IMR-90 (cell line): ENCODE measurements around the gene MAP3K19. TPM values are rescaled to one million over a fixed set of nuclear protein-coding genes. Genes with fewer than 3 reads are reported as not detected.

Source experiments
- ATAC-seq: fragments of 200-7000 bp; cut with Tn5 transposase; 2 replicates; pipeline ENCODE4 v1.9.1; 2020; ENCODE audit warnings: low read depth, mild to moderate bottlenecking, moderate library complexity
- BruUV-seq: library from RNA; stranded (reverse); fragments of 400-500 nt; replicated peaks from 2 replicates; lab custom pipeline; 2021; lab: Mats Ljungman, UMichigan
- CTCF ChIA-PET: fragments of 300-600 bp; formaldehyde crosslinking; extraction: SDS; loops from one replicate; lab custom pipeline; 2021; ENCODE audit warnings: antibody characterized with exemption; lab: Yijun Ruan, JAX
- POLR2A ChIA-PET: fragments of 300-600 bp; sonication (Branson Sonifier 250); formaldehyde crosslinking; loops from one replicate; lab custom pipeline; 2022; ENCODE audit warnings: antibody characterized with exemption; ENCODE audit not compliant: unreplicated experiment; lab: Charles Lee
- DNase-seq: peaks from one replicate; pipeline ENCODE4 v3.0.0; 2013
- H2AFZ ChIP-seq: replicated peaks from 2 replicates; pipeline ENCODE3; 2013; ENCODE audit warnings: low read length, mild to moderate bottlenecking; ENCODE audit not compliant: poor library complexity
- H2AK5ac ChIP-seq: 2 replicates; pipeline ENCODE4 v1.6.1; 2013; ENCODE audit warnings: low read depth, low read length, inconsistent platforms
- H2AK9ac ChIP-seq: replicated peaks from 2 replicates; pipeline ENCODE3; 2013; ENCODE audit warnings: mild to moderate bottlenecking, low read depth, low read length, moderate library complexity; ENCODE audit not compliant: poor library complexity
- H2BK120ac ChIP-seq: 2 replicates; pipeline ENCODE4 v1.6.1; 2013; ENCODE audit warnings: low read depth, low read length, inconsistent platforms
- H2BK15ac ChIP-seq: 3 replicates; pipeline ENCODE4 v1.6.1; 2013; ENCODE audit warnings: low read depth, low read length, inconsistent platforms
- H2BK20ac ChIP-seq: 2 replicates; pipeline ENCODE4 v1.6.1; 2013; ENCODE audit warnings: low read depth, mild to moderate bottlenecking, inconsistent platforms, low read length, moderate library complexity
- H2BK5ac ChIP-seq: 2 replicates; pipeline ENCODE4 v1.6.1; 2013; ENCODE audit warnings: mild to moderate bottlenecking, low read depth, low read length, inconsistent platforms; ENCODE audit not compliant: poor library complexity, severe bottlenecking
- H3K14ac ChIP-seq: replicated peaks from 2 replicates; pipeline ENCODE4 v1.6.1; 2013; ENCODE audit warnings: low read depth, low read length, inconsistent platforms
- H3K18ac ChIP-seq: 2 replicates; pipeline ENCODE4 v1.6.1; 2013; ENCODE audit warnings: low read depth, low read length, control low read depth
- H3K23ac ChIP-seq: 2 replicates; pipeline ENCODE4 v1.6.1; 2013; ENCODE audit warnings: low read depth, low read length, inconsistent platforms
- H3K27ac ChIP-seq: 2 replicates; pipeline ENCODE4 v1.5.1; 2013; ENCODE audit warnings: mild to moderate bottlenecking, control low read depth, low read length; ENCODE audit not compliant: insufficient read depth
- H3K27me3 ChIP-seq: 2 replicates; pipeline ENCODE4 v1.6.1; 2013; ENCODE audit warnings: low read length; ENCODE audit not compliant: control insufficient read depth, insufficient read depth
- H3K36me3 ChIP-seq: 2 replicates; pipeline ENCODE4 v1.6.1; 2013; ENCODE audit warnings: low read length, mixed read lengths; ENCODE audit not compliant: control insufficient read depth, insufficient read depth
- H3K4ac ChIP-seq: 2 replicates; pipeline ENCODE4 v1.6.1; 2013; ENCODE audit warnings: low read depth, low read length, inconsistent platforms
- H3K4me1 ChIP-seq: 2 replicates; pipeline ENCODE4 v1.6.1; 2013; ENCODE audit warnings: low read length, mixed read lengths; ENCODE audit not compliant: control insufficient read depth, insufficient read depth
- H3K4me2 ChIP-seq: 2 replicates; pipeline ENCODE4 v1.6.1; 2013; ENCODE audit warnings: low read depth, mild to moderate bottlenecking, control low read depth, low read length, moderate library complexity
- H3K4me3 ChIP-seq: 2 replicates; pipeline ENCODE4 v1.5.1; 2013; ENCODE audit warnings: low read depth, mild to moderate bottlenecking, control low read depth, low read length, moderate library complexity; ENCODE audit not compliant: insufficient read depth
- H3K56ac ChIP-seq: 2 replicates; pipeline ENCODE4 v1.6.1; 2013; ENCODE audit warnings: low read length, inconsistent platforms; ENCODE audit not compliant: insufficient read depth; ENCODE audit errors: extremely low read depth
- H3K79me1 ChIP-seq, 2 experiments: 2 replicates each; pipeline ENCODE4 v1.6.1; 2013; ENCODE audit warnings: low read length in 2 of 2, inconsistent platforms in 1 of 2, low read depth in 1 of 2
- H3K9ac ChIP-seq: 2 replicates; pipeline ENCODE4 v1.6.1; 2013; ENCODE audit warnings: low read depth, low read length, control low read depth
- H3K9me1 ChIP-seq: 2 replicates; pipeline ENCODE4 v1.6.1; 2013; ENCODE audit warnings: low read length, inconsistent platforms; ENCODE audit not compliant: insufficient read depth
- H3K9me3 ChIP-seq: 2 replicates; pipeline ENCODE4 v1.6.1; 2013; ENCODE audit warnings: low read length; ENCODE audit not compliant: control insufficient read depth, insufficient read depth
- H4K20me1 ChIP-seq: 2 replicates; pipeline ENCODE4 v1.6.1; 2013; ENCODE audit warnings: low read length, inconsistent platforms; ENCODE audit not compliant: insufficient read depth
- H4K5ac ChIP-seq: 2 replicates; pipeline ENCODE4 v1.6.1; 2013; ENCODE audit warnings: mild to moderate bottlenecking, low read depth, low read length, control low read depth
- H4K8ac ChIP-seq, 2 experiments: 2 replicates each; pipeline ENCODE4 v1.6.1; 2013; ENCODE audit warnings: low read depth in 2 of 2, low read length in 2 of 2, control low read depth in 1 of 2, inconsistent platforms in 1 of 2
- H4K91ac ChIP-seq: 2 replicates; pipeline ENCODE4 v1.6.1; 2013; ENCODE audit warnings: low read depth, low read length, inconsistent platforms; ENCODE audit not compliant: insufficient read depth
- CEBPB ChIP-seq: IDR thresholded peaks from 2 replicates; pipeline ENCODE4 v1.6.1; 2012; ENCODE audit warnings: low read depth, low read length, improper control_type of control experiment
- POLR2A ChIP-seq: IDR thresholded peaks from 2 replicates; pipeline ENCODE4 v1.6.1; 2012; ENCODE audit warnings: mild to moderate bottlenecking, low read depth, low read length
- WGBS, 2 experiments: methylation state at CpG; one replicate each; pipeline versions ENCODE4 v1.1.5 to v1.1.7; 2013; ENCODE audit warnings: missing lambda C conversion rate in 2 of 2; ENCODE audit not compliant: insufficient read length in 1 of 2; ENCODE audit errors: extremely low coverage in 2 of 2; 5-methylcytosine and 5-hydroxymethylcytosine counted together
- dilution Hi-C: fragments of 300-500 bp; cut with HindIII; formaldehyde crosslinking; loops from one replicate; pipeline ENCODE4 v1.14.3; 2018; ENCODE audit warnings: low sequenced_read_pairs; ENCODE audit not compliant: unreplicated experiment
- in situ Hi-C: fragments of 300-500 bp; cut with MboI; formaldehyde crosslinking; loops from 3 replicates; pipeline ENCODE4 v1.14.3; 2019; ENCODE audit warnings: low sequenced_read_pairs, inconsistent platforms, mixed read lengths
- intact Hi-C: fragments of 100-400 bp; cut with micrococcal nuclease; formaldehyde crosslinking; loops from 2 replicates; pipeline ENCODE4 v1.10.0; 2022
- polyA plus RNA-seq, 3 experiments: library from polyadenylated mRNA; depleted of rRNA; stranded (reverse); fragments of >200 nt; gene quantifications; 2 replicates each; pipeline ENCODE4 v1.2.3, GENCODE V29; 2012; ENCODE audit warnings: low replicate concordance in 1 of 3
- total RNA-seq: library from RNA; depleted of rRNA; stranded (reverse); fragments of >200 nt; gene quantifications from 2 replicates; pipeline ENCODE4 v1.2.3, GENCODE V29; 2012

The MAP3K19 gene
- total and polyA plus RNA-seq, 2 of the 4 experiments (the other 2 are of a cell fraction): not detected

DNA sequence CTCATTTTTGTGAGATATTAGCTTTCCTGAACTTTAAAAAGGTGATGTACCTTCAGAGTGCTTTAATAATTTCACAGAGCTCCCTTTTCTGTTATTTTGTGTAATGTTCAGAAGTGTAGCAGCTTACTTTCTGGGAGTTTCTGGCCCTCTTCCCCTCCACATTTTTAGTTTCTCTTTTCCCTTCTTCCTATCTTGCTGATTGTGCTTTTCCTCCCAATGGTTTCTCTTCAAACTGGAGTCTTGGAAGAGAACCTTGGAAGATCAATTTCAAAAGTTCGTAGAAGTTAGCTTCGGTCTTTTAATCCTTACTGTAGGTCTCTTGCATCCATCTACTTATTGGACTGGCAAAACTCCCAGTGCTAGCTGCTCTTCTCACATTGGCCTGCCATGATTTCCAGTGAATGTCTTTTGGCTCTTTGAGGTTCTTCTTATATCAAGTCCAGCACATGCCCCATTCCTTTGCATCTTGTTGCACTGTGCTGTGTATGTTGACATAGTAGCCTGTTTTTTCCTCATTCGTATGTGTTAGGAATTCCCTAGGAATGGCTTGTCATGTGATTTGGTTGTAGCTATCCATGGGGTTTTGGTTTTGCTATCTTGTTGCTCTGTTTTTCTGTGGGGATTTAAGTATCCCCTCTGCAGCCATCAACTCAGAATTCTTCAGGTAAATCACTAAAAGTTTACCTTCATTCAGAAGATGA, 120.9 kb downstream of the MAP3K19 start:
- peaks cover 85% of the 10 kb centered on the region for H4K20me1 ChIP-seq
- peak overlapping the region; percentile 60 for H3K4me2 ChIP-seq
- no peak overlapping the region for H3K14ac ChIP-seq
- no peaks in the 10 kb centered on the region; the same call in 1 of the 2 replicates for H3K9me1 ChIP-seq
- ChIA-PET POLR2A (no interaction called here), CTCF (no interaction called here)
- intact Hi-C loops (no loop called here), in situ Hi-C loops (no loop called here), dilution Hi-C loops (no loop called here)
- H3K4me3 ChIP-seq: no peak overlapping the region
- no peak overlapping the region for H2BK120ac ChIP-seq
- H2BK15ac ChIP-seq: no peak overlapping the region
- H2AK9ac ChIP-seq: no peak overlapping the region
- no TSS peak for BruUV-seq
- H2AK5ac ChIP-seq: no peak overlapping the region
- no peak overlapping the region for H4K5ac ChIP-seq
- no peak overlapping the region for H3K18ac ChIP-seq
- H3K79me1 ChIP-seq: peaks cover 2 to 18% of the 10 kb centered on the region in 2 experiments; a peak in 3 of 4 replicates
- ATAC-seq: peak; percentile 48
- TF ChIP-seq POLR2A: no peak
- peak; percentile 13; the same call in 1 of the 2 replicates for TF ChIP-seq CEBPB
- H3K9me3 ChIP-seq: no peaks in the 10 kb centered on the region
- WGBS, 2 experiments: 100% methylated on average over 1 of the region's 3 CpGs; no CpG with 5 or more reads in 1 of the 2 experiments
- H3K27ac ChIP-seq: no peak overlapping the region
- no peak overlapping the region for H3K56ac ChIP-seq
- 0 out of 2 replicates have a peak overlapping the region, but pooled peaks have one; percentile 29 for H3K23ac ChIP-seq
- no peak overlapping the region for H3K9ac ChIP-seq
- no peak overlapping the region for H3K4ac ChIP-seq
- H3K36me3 ChIP-seq: peaks cover 5% of the 10 kb centered on the region; the same call in 1 of the 2 replicates
- H2BK5ac ChIP-seq: peak overlapping the region; percentile 11
- H2BK20ac ChIP-seq: no peak overlapping the region
- H4K91ac ChIP-seq: no peak overlapping the region
- peaks cover 3% of the 10 kb centered on the region for H3K4me1 ChIP-seq
- peak; percentile 20 for DNase-seq
- H3K27me3 ChIP-seq: no peaks in the 10 kb centered on the region
- H4K8ac ChIP-seq: no peak overlapping the region
- no peak overlapping the region for H2AFZ ChIP-seq
